ENCODE data around the gene OR4F6. TPM values are rescaled to one million over a fixed set of nuclear protein-coding genes. Genes with fewer than 3 reads are reported as not detected.

Gene OR4F6
- total RNA-seq, 1 donor from 2014 or later, result not detected

DNA sequence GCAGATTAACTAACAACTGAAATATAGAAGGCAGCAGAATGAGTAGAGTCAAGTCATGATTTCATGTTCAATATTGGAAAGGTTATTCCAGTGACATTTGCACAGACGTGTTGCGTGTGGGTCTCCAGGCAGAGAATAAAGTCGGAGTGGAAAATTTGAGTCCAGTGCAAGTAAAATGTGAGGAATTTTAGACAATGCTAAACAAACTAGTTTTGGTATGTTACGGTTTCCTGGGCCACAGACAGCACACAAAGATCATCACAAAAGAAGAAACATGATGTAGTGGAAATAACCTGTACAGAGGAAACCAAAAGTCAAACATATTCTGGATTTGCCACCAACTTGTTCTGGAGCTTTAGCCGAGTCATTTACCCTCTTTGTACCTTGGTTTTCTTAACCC lies 367 bp downstream of the OR4F6 start:
- TF ChIP-seq, protein P1, sequence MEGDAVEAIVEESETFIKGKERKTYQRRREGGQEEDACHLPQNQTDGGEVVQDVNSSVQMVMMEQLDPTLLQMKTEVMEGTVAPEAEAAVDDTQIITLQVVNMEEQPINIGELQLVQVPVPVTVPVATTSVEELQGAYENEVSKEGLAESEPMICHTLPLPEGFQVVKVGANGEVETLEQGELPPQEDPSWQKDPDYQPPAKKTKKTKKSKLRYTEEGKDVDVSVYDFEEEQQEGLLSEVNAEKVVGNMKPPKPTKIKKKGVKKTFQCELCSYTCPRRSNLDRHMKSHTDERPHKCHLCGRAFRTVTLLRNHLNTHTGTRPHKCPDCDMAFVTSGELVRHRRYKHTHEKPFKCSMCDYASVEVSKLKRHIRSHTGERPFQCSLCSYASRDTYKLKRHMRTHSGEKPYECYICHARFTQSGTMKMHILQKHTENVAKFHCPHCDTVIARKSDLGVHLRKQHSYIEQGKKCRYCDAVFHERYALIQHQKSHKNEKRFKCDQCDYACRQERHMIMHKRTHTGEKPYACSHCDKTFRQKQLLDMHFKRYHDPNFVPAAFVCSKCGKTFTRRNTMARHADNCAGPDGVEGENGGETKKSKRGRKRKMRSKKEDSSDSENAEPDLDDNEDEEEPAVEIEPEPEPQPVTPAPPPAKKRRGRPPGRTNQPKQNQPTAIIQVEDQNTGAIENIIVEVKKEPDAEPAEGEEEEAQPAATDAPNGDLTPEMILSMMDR (IDR thresholded peaks at IDR 0.05), result no peak
- no peaks in the 10 kb centered on the region for H3K9me3 Mint-ChIP-seq (ENCODE audit: unreplicated experiment)
- H3K4me1 Mint-ChIP-seq (ENCODE audit: unreplicated experiment), result no peaks in the 10 kb centered on the region
- no peak overlapping the region for H3K4me3 Mint-ChIP-seq (ENCODE audit: unreplicated experiment)
- peaks cover 13% of the 10 kb centered on the region for H3K27me3 Mint-ChIP-seq (ENCODE audit: unreplicated experiment)
- no peak for DNase-seq (ENCODE audit: extremely low spot score, unreplicated experiment)
- H3K36me3 Mint-ChIP-seq (ENCODE audit: unreplicated experiment), result no peaks in the 10 kb centered on the region
- no peak overlapping the region for H3K27ac Mint-ChIP-seq (ENCODE audit: unreplicated experiment)

DNA sequence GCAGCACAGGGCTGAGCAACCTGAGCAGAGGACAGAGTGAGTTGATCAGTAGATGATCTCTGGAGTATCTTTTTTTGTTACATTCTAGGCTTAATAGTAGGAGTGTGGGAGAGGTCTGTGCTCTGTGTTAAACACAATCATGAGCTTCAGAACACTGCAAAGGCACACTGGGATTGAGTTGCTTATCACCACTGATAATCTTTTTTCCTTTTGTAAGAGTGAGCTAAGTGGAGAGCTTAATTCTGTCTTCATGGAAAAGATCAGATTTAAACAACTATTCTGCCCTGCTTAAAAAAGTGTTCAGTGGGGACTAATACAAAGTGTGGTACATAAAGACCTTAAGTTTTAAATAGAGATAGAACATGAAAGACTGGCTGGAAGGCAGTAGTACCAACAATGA lies 1.1 kb downstream of the OR4F6 start:
- Mint-ChIP-seq H3K27ac (ENCODE audit: unreplicated experiment) (no peak overlapping the region), H3K4me1 (ENCODE audit: unreplicated experiment) (no peaks in the 10 kb centered on the region), H3K4me3 (ENCODE audit: unreplicated experiment) (no peak overlapping the region), H3K9me3 (ENCODE audit: unreplicated experiment) (no peaks in the 10 kb centered on the region), H3K36me3 (ENCODE audit: unreplicated experiment) (no peaks in the 10 kb centered on the region), H3K27me3 (ENCODE audit: unreplicated experiment) (peaks cover 13% of the 10 kb centered on the region)
- TF ChIP-seq, protein P1 (IDR thresholded peaks at IDR 0.05), result no peak
- DNase-seq (ENCODE audit: extremely low spot score, unreplicated experiment), result no peak

DNA sequence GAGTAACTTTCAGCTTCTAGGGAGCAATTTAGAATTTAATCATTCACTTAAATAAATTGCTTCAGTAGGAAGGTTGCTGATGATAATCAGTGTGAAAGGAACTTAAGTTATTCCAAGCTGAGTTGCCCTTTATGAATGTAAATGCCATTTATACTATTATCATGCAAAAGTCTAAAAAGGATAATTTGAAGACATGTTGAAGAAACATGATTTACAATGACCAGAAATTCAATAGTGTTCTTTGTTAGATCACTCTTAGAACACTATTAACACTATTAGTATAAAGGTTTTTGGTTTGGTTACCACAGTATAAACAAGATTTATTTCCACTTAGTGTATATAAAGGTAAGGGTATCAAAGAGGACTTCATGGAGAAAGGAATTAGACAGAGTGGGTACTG lies 1.6 kb downstream of the OR4F6 start:
- Mint-ChIP-seq H3K36me3 (ENCODE audit: unreplicated experiment) (no peaks in the 10 kb centered on the region), H3K9me3 (ENCODE audit: unreplicated experiment) (no peaks in the 10 kb centered on the region), H3K27ac (ENCODE audit: unreplicated experiment) (no peak overlapping the region), H3K4me3 (ENCODE audit: unreplicated experiment) (no peak overlapping the region), H3K27me3 (ENCODE audit: unreplicated experiment) (peaks cover 13% of the 10 kb centered on the region), H3K4me1 (ENCODE audit: unreplicated experiment) (no peaks in the 10 kb centered on the region)
- DNase-seq (ENCODE audit: extremely low spot score, unreplicated experiment), result no peak
- TF ChIP-seq, protein P1 (IDR thresholded peaks at IDR 0.05), result no peak

DNA sequence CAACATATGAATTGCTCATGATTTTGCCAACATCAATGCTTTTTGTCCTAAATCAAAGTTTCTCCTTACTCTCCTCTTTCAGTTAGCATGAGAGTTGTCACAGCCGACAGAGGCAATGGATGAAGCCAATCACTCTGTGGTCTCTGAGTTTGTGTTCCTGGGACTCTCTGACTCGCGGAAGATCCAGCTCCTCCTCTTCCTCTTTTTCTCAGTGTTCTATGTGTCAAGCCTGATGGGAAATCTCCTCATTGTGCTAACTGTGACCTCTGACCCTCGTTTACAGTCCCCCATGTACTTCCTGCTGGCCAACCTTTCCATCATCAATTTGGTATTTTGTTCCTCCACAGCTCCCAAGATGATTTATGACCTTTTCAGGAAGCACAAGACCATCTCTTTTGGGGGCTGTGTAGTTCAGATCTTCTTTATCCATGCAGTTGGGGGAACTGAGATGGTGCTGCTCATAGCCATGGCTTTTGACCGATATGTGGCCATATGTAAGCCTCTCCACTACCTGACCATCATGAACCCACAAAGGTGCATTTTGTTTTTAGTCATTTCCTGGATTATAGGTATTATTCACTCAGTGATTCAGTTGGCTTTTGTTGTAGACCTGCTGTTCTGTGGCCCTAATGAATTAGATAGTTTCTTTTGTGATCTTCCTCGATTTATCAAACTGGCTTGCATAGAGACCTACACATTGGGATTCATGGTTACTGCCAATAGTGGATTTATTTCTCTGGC lies 2.5 kb downstream of the OR4F6 start:
- Mint-ChIP-seq H3K27me3 (ENCODE audit: unreplicated experiment) (peaks cover 13% of the 10 kb centered on the region), H3K36me3 (ENCODE audit: unreplicated experiment) (no peaks in the 10 kb centered on the region), H3K4me1 (ENCODE audit: unreplicated experiment) (no peaks in the 10 kb centered on the region), H3K9me3 (ENCODE audit: unreplicated experiment) (no peaks in the 10 kb centered on the region), H3K4me3 (ENCODE audit: unreplicated experiment) (no peak overlapping the region), H3K27ac (ENCODE audit: unreplicated experiment) (no peak overlapping the region)
- TF ChIP-seq, protein P1 (IDR thresholded peaks at IDR 0.05), result no peak
- no peak for DNase-seq (ENCODE audit: extremely low spot score, unreplicated experiment)

DNA sequence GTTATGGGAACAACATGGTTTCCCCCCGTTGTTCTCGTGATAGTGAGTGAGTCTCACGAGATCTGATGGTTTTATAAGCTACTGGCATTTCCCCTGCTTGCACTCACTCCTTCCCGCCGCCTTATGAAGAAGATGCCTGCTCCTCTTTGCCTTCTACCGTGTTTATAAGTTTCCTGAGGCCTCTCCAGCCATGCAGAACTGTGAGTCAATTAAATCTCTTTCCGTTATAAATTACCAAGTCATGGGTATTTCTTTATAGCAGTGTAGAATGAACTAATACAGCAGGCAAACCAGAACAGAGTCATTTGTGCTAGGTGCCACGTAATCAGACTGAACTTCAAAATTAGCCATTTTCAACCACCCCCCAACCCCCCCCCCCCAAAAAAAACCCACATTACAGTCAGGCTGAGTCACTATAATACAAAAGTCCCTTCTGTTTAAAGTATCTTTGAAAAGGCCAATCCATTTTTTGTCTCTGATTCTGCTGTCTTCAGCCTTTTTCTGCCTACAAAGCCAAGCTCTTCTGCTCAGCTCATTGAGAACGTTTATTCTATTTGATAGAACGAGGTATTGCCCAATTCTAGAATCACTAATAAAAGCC lies 4.1 kb downstream of the OR4F6 start:
- Mint-ChIP-seq H3K4me3 (ENCODE audit: unreplicated experiment) (no peak overlapping the region), H3K9me3 (ENCODE audit: unreplicated experiment) (no peaks in the 10 kb centered on the region), H3K36me3 (ENCODE audit: unreplicated experiment) (no peaks in the 10 kb centered on the region), H3K27ac (ENCODE audit: unreplicated experiment) (no peak overlapping the region), H3K27me3 (ENCODE audit: unreplicated experiment) (peaks cover 13% of the 10 kb centered on the region), H3K4me1 (ENCODE audit: unreplicated experiment) (no peaks in the 10 kb centered on the region)
- DNase-seq (ENCODE audit: extremely low spot score, unreplicated experiment), result no peak
- TF ChIP-seq, protein P1 (IDR thresholded peaks at IDR 0.05), result no peak
